Measurements from ENCODE around the gene GCK. TPM values are rescaled to one million over a fixed set of nuclear protein-coding genes. Genes with fewer than 3 reads are reported as not detected.
A peak's percentile ranks its signal among the peaks of the same experiment; 100 is the strongest.

The GCK gene
- total RNA-seq, 2 experiments from 2014 or later: 2.1 to 3.3 TPM

DNA sequence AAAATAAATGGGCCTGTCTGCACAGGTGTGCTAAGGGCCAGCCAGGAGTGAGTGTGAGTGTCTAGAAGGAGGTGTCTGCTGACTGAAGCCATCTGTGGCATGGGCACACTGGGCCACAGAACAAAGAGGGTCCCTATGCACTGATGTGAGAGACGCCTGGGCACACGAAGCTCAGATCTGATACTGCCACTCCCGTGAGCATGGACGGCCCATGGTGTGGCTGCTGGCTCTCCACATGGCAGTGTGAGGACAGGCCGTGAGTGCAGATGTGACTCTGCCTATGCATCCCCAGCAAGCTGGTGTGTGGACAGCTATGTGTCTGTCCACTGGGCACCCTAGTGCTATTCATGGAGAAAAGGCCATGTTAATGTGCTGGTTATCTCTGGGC lies 35.3 kb downstream of the GCK start:
- Mint-ChIP-seq H3K4me3 (no peak overlapping the region), H3K27me3 (ENCODE audit: low read depth) (no peaks in the 10 kb centered on the region), H3K36me3 (ENCODE audit: low read depth) (no peaks in the 10 kb centered on the region), H3K9me3 (no peaks in the 10 kb centered on the region), H3K27ac (no peak overlapping the region), H3K4me1 (ENCODE audit: low read depth) (no peaks in the 10 kb centered on the region)
- DNase-seq: no peak
- CTCF ChIA-PET: no interaction called here
- intact Hi-C loops (cut with micrococcal nuclease): no loop called here

DNA sequence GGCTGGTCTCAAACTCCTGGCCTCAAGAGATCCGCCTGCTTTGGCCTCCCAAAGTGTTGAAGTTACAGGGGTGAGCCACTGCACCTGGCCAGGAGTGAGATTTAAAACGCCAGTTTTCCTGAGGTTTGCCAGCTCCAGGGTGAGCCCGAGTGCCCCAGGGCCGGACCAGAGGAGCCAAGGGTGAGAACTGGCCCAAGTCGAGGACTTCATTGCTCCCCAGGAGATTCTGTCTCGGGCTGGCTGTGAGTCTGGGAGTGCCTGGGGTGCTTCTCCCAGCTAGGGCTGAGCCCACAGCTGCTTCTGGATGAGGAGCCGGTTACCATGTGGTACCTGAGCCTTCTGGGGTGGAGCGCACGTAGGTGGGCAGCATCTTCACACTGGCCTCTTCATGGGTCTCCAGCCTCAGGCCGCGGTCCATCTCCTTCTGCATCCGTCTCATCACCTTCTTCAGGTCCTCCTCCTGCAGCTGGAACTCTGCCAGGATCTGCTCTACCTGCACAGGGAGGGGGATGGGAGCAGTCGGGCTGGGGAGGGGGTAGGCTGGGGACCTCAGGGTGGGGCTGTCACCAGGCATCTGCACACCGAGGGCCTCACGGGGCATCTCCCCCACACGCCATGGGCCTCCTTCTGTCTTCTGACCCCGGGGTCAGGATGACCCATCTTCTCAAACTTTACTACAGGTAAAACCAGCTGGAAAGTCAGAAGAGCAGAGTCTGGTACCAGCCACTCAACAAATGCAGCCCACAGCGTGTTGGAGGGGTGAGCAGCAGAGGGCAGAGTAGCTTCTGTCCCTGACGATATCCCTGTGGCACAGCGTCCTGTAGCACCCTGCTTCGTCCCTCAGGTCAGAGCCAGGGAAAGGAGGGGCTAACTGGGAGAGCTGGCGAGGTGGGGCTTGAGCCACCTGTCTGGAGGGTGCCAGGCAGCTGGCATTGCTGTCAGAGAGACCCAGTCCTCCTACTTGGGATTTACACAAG lies 36.0 kb downstream of the GCK start:
- no peak overlapping the region for H3K27ac Mint-ChIP-seq
- no peaks in the 10 kb centered on the region for H3K9me3 Mint-ChIP-seq
- intact Hi-C loops (cut with micrococcal nuclease): no loop called here
- CTCF ChIA-PET: interaction anchor here (0.7 kb wide), 1 partner anchor 412 kb away, joined by 4 read pairs; no protein-coding TSS in a partner anchor
- no peak for DNase-seq
- H3K27me3 Mint-ChIP-seq (ENCODE audit: low read depth): no peaks in the 10 kb centered on the region
- no peak overlapping the region for H3K4me3 Mint-ChIP-seq
- H3K4me1 Mint-ChIP-seq (ENCODE audit: low read depth): no peaks in the 10 kb centered on the region
- no peaks in the 10 kb centered on the region for H3K36me3 Mint-ChIP-seq (ENCODE audit: low read depth)

DNA sequence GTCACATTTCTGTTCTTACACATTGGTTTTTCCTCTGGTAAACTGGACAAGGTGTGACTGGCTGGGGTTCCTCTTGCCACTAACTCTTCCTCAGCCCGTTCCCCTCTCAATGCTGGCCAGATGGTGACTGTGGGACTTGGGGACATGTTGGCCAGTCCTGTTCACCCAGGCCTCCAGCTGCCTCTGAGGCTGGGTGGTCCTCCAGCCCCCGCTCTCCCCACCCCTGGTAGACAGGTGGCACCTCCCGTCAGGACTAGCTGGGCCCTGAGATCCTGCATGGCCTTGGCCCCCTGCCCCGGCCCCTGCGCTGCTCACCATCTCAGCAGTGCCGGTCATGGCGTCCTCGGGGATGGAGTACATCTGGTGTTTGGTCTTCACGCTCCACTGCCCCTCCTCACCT lies 37.3 kb downstream of the GCK start:
- H3K36me3 Mint-ChIP-seq (ENCODE audit: low read depth): no peaks in the 10 kb centered on the region
- intact Hi-C loops (cut with micrococcal nuclease): no loop called here
- CTCF ChIA-PET: no interaction called here
- no peaks in the 10 kb centered on the region for H3K9me3 Mint-ChIP-seq
- H3K4me3 Mint-ChIP-seq: no peak overlapping the region
- H3K27ac Mint-ChIP-seq: no peak overlapping the region
- no peaks in the 10 kb centered on the region for H3K4me1 Mint-ChIP-seq (ENCODE audit: low read depth)
- H3K27me3 Mint-ChIP-seq (ENCODE audit: low read depth): no peaks in the 10 kb centered on the region
- DNase-seq: no peak

DNA sequence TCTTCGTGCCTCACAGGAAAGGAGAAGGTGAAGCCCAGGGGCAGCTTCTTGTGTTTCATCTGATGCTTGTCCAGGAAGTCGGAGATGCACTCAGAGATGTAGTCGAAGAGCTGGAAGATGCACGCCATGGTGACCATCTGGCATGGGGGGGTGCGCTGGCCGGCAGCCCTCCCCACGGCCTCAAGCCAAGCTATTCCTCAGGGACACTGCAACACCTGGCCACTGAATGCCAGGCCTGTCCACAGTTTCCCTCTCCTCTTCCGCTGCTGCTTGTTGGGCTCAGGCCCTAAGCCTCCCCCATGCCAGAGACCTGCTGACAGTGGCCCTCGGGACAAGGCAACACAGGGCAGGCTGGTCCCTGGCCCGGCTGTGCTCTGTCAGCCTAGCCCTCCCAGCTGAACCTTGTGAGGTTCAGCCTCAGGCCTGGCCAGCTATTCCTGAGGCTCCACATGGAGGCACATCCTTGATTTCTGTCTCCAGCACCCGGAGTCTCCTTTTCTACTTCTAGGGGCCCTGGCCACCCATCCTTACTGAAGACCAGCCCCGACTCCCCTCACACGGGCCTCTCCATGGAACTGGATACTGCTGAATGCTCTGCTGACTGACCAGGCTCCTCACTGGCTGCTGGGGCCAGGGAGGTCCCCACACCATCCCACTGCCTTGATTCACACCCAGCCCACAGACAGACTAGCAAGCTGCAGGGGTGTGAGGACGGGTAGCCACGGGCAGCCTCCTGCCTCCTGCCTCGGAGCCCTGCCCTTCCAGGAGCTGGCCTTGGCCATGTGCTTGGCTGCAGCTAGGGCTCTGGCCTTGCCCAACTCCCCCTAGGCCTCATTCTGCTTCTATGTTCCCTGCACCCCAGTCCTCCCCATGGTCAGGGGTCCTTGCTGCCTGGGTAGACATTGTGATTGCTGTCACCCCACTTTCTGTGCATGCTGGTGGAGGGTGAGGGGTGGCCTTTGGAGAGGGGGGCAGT lies 38.0 kb downstream of the GCK start:
- Mint-ChIP-seq H3K27ac (no peak overlapping the region), H3K36me3 (ENCODE audit: low read depth) (no peaks in the 10 kb centered on the region), H3K4me1 (ENCODE audit: low read depth) (no peaks in the 10 kb centered on the region), H3K27me3 (ENCODE audit: low read depth) (no peaks in the 10 kb centered on the region), H3K4me3 (no peak overlapping the region), H3K9me3 (no peaks in the 10 kb centered on the region)
- CTCF ChIA-PET: interaction anchor here (0.6 kb wide), 1 partner anchor 406 kb away, joined by 3 read pairs; no protein-coding TSS in a partner anchor
- no peak for DNase-seq
- intact Hi-C loops (cut with micrococcal nuclease): no loop called here

DNA sequence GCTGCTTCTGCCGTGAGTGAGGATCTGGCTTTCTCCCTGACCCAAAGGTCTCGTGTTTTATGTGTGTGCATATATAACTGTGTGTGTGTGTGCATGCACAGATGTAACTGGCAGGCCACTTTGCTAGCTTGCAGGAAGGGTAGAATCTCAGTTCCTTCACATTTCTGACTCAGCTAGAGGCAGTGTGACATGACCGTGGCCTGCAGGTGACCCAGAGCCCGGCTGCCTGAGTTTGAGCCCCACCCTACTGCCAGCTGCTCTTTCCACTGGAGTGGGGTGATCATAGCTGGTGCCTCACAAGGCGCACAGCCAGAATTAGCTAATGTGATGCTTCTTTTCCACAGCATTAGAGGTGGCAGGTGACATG lies 38.8 kb downstream of the GCK start:
- H3K4me3 Mint-ChIP-seq: no peak overlapping the region

DNA sequence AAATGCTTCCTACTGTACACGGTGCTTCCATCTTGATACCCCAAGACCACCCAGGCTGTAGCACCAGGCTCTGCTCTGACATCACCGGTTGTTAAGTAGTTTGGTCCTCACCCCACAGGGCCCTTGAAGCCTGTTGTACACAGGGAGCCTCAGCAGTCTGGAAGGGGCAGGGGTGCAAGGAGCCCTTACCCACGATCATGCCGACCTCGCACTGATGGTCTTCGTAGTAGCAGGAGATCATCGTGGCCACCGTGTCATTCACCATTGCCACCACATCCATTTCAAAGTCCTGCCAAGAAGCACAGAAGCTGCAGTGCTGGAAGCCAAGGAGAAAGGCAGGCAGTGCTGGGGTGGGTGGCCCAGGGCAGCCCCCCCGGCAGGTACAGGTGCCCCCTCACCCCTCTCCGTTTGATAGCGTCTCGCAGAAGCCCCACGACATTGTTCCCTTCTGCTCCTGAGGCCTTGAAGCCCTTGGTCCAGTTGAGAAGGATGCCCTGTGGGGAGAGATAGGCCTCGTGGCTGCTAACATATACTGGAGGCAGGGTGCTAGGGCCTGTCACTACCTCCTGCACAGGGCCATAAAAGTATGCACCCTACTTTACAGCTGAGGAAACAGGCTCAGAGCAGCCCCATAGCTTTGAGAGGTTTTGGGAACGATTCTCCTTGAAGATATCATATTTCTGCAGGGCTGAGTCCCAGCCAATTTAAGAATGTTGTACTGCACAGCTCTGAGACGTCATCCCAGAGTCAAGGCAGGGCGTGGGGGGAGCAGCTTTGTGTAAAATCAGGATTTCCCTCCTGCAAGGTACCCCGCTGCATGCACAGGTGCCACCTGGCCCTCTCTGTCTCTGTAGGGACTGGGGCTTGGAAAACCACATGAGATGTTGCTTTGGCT lies 39.4 kb downstream of the GCK start:
- CTCF ChIA-PET: no interaction called here

More for the DNA sequence above, 38.8 kb downstream of the GCK start:
- H3K9me3 Mint-ChIP-seq: no peaks in the 10 kb centered on the region
- CTCF ChIA-PET: interaction anchor here (0.6 kb wide), 1 partner anchor 406 kb away, joined by 3 read pairs; no protein-coding TSS in a partner anchor
- H3K27ac Mint-ChIP-seq: no peak overlapping the region
- DNase-seq: no peak
- no peaks in the 10 kb centered on the region for H3K27me3 Mint-ChIP-seq (ENCODE audit: low read depth)
- peaks cover 4% of the 10 kb centered on the region for H3K4me1 Mint-ChIP-seq (ENCODE audit: low read depth)
- H3K36me3 Mint-ChIP-seq (ENCODE audit: low read depth): no peaks in the 10 kb centered on the region
- intact Hi-C loops (cut with micrococcal nuclease): no loop called here

DNA sequence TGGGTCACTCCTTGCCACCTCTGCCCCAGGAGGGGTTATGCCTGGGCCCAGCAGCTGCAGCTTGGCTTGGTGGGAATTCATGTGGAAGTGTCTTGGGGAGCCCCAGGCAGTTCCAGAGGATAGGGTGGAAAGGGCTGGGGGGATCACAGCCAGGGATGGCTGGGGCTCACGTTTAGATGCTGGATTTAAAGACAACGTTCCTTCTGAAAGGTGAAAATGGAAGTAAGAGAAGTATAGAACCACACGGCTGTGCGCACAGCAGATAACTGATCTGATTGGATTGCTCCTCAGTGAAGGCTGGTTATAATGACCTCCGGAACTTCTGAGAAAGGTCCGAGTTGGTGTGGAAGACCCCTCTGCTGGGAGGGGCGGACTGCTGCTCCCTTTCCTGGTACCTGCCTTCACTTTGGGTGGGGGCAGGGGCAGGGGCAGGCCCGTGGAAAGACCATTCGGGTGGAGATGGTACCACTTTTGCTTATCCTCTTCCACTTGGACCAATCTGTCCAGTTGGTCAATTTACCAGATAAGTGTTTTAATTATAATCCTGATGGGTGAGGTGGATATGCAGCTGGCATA lies 40.2 kb downstream of the GCK start:
- no peak overlapping the region for H3K27ac Mint-ChIP-seq
- no peaks in the 10 kb centered on the region for H3K36me3 Mint-ChIP-seq (ENCODE audit: low read depth)
- no peaks in the 10 kb centered on the region for H3K9me3 Mint-ChIP-seq
- H3K4me3 Mint-ChIP-seq: no peak overlapping the region
- CTCF ChIA-PET: no interaction called here
- H3K4me1 Mint-ChIP-seq (ENCODE audit: low read depth): peaks cover 9% of the 10 kb centered on the region
- intact Hi-C loops (cut with micrococcal nuclease): no loop called here
- peaks cover 4% of the 10 kb centered on the region for H3K27me3 Mint-ChIP-seq (ENCODE audit: low read depth)
- DNase-seq: no peak

More for the DNA sequence above, 39.4 kb downstream of the GCK start:
- intact Hi-C loops (cut with micrococcal nuclease): no loop called here
- H3K27ac Mint-ChIP-seq: no peak overlapping the region
- H3K4me1 Mint-ChIP-seq (ENCODE audit: low read depth): peaks cover 9% of the 10 kb centered on the region
- H3K36me3 Mint-ChIP-seq (ENCODE audit: low read depth): no peaks in the 10 kb centered on the region
- DNase-seq: no peak
- H3K27me3 Mint-ChIP-seq (ENCODE audit: low read depth): peaks cover 4% of the 10 kb centered on the region
- no peaks in the 10 kb centered on the region for H3K9me3 Mint-ChIP-seq
- no peak overlapping the region for H3K4me3 Mint-ChIP-seq

DNA sequence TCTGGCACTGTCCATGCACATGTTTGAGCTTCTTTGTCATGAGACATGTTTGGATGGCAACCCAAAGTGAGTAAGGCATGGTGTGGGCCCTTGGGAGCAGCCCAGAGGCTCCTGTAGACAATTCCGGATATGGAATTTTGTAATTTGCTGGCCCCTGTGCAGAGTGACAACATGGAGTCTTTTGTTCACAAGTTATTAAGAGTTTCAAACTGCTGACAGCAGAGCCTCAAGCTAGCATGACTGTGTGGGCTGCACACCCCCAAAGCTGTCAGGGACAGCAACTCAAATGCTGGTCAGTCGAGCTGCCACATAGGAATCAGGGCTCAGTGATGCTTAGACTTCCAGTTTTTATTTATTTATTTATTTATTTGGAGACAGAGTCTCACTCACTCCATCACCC lies 41.1 kb downstream of the GCK start:
- CTCF ChIA-PET: no interaction called here
- intact Hi-C loops (cut with micrococcal nuclease): no loop called here

DNA sequence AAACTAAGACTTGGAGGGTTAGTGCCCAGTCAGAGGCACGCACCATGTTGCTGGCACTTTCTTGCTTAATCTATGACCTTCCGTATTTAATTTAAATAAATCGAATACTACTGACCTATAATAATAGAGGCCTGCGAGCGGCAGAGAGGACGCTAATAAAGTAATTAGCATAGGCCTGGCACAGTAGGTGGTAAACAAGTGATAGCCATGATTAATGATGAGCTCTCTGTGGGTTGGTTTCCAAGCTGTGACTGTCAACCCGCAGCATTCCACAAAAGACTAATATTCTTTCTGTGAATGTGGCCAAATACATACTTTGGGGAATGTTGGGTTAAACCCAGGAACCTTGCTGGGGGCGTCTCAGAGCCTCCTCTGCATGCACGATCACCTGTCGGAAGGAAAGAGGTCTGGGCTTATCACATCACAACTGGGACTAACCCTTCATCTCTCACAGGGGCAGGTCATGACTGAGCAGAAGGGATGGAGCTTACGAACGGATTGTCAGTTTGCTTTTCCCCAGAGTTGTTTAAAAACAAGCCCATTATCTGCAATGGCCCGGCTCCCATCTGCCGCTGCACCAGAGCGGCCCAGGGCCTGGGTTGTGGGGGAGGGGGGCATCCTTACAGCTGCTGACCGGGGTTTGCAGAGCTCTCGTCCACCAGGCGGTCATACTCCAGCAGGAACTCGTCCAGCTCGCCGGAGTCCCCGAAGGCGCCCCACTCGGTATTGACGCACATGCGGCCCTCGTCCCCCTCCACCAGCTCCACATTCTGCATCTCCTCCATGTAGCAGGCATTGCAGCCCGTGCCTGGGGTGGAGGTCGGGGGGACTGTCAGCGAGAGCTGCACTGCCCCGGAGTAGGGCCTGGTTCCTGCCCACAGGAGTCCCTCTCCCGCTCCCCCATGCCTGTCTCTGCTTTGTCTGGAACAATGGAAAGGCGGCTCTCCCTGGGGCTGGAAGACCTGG lies 41.9 kb downstream of the GCK start:
- Mint-ChIP-seq H3K4me1 (ENCODE audit: low read depth) (peaks cover 9% of the 10 kb centered on the region), H3K4me3 (no peak overlapping the region), H3K9me3 (no peaks in the 10 kb centered on the region), H3K36me3 (ENCODE audit: low read depth) (no peaks in the 10 kb centered on the region), H3K27ac (no peak overlapping the region), H3K27me3 (ENCODE audit: low read depth) (peaks cover 4% of the 10 kb centered on the region)
- no peak for DNase-seq
- CTCF ChIA-PET: no interaction called here
- intact Hi-C loops (cut with micrococcal nuclease): no loop called here

More for the DNA sequence above, 41.1 kb downstream of the GCK start:
- H3K27ac Mint-ChIP-seq: no peak overlapping the region
- no peak for DNase-seq
- H3K36me3 Mint-ChIP-seq (ENCODE audit: low read depth): no peaks in the 10 kb centered on the region
- H3K4me1 Mint-ChIP-seq (ENCODE audit: low read depth): peaks cover 9% of the 10 kb centered on the region
- no peaks in the 10 kb centered on the region for H3K9me3 Mint-ChIP-seq
- no peak overlapping the region for H3K4me3 Mint-ChIP-seq
- peaks cover 4% of the 10 kb centered on the region for H3K27me3 Mint-ChIP-seq (ENCODE audit: low read depth)

DNA sequence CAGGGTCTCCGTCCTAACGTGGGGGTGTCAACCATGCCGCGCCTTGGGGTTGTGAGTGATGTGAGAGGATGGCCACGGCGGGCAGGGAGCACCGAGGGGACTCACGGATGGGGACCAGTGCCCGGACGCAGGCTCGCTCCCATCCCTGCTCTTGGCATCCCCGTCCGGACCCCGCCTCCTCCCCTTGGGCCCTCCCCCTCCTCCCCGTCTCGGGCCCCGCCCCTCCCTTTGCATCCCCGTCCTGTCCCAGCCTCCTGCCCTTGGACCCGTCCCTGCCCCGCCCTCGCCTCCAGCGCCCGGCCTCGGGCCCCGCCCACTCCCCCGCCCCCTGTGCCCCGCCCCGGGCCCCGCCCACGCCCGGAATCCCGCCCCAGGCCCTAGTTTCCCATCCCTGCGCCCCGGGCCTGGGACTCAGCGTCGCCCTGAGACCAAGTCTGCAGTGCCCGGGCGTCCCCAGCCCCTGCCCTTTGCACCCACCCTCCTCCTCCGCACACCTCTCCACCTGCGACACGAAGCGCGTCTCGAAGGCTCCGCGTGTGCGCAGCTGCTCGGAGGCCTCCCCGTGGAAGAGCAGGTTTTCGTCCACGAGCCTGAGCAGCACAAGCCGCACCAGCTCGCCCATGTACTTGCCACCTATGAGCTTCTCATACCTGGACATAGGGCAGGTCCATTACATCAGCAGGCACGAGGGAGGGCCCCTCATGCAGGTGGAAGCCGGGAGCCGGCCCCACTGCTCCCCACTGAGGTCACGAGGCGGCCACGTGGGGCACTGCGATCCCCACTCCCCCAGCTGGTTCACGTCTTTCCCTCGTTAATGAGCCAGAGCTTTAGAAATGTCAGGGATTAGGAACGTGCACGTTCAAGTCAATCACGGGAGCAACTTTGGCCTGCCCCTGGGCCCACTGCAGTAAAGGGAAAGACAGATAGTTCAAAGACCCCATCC lies 43.0 kb downstream of the GCK start:
- intact Hi-C loops (cut with micrococcal nuclease): loop anchor here (1.0 kb wide), 1 partner anchor 23 kb away; the partner anchor contains the start of gene POLD2
- Mint-ChIP-seq H3K9me3 (no peaks in the 10 kb centered on the region), H3K27ac (no peak overlapping the region), H3K27me3 (ENCODE audit: low read depth) (peaks cover 4% of the 10 kb centered on the region), H3K4me3 (peak overlapping the region; percentile 69), H3K4me1 (ENCODE audit: low read depth) (peaks cover 9% of the 10 kb centered on the region), H3K36me3 (ENCODE audit: low read depth) (no peaks in the 10 kb centered on the region)
- peak; percentile 80 for DNase-seq
- CTCF ChIA-PET: no interaction called here

All from activated naive CD4-positive, alpha-beta T cell treated with anti-CD3 and anti-CD28 coated beads for 36 hours (primary cell).